Stimulated activated naive CD8-positive, alpha-beta T cell treated with anti-CD3 and anti-CD28 coated beads, Interleukin-15, amount 100 ng/mL, for 72 hours (primary cell): ENCODE data around the gene MTF2.
"Not testable (repeated sequence)": the region's sequence is repeated elsewhere in the genome, so short reads cannot be mapped to it uniquely, and the experiment has no call there.

Source experiments
- ATAC-seq: fragments of 150-1000 bp; cut with Tn5 transposase; 2 replicates; pipeline ENCODE4 v1.10.0; 2021; ENCODE audit warnings: mild to moderate bottlenecking, moderate library complexity
- DNase-seq, 2 donors: peaks; one replicate each; pipeline ENCODE4 v3.0.0; 2021 to 2022
- H3K27ac Mint-ChIP-seq, 2 donors: one replicate each; pipeline ENCODE4 v1.8.0; 2022; ENCODE audit warnings: mild to moderate bottlenecking in 2 of 2, mixed read lengths in 2 of 2, moderate library complexity in 2 of 2
- H3K27me3 Mint-ChIP-seq: one replicate; pipeline ENCODE4 v1.8.0; 2022; ENCODE audit warnings: mixed read lengths
- H3K4me1 Mint-ChIP-seq: one replicate; pipeline ENCODE4 v1.8.0; 2022; ENCODE audit warnings: mild to moderate bottlenecking, mixed read lengths
- H3K4me3 Mint-ChIP-seq, 2 donors: one replicate each; pipeline ENCODE4 v1.8.0; 2022; ENCODE audit warnings: mild to moderate bottlenecking in 2 of 2, mixed read lengths in 2 of 2, moderate library complexity in 1 of 2
- H3K9me3 Mint-ChIP-seq, 2 donors: one replicate each; pipeline ENCODE4 v1.8.0; 2022; ENCODE audit warnings: mixed read lengths in 2 of 2

The MTF2 gene

GRCh38 chr1:93150729-93151128 lies 71.6 kb downstream of the MTF2 start:
- H3K4me1 Mint-ChIP-seq, result peaks cover 18% of the 10 kb centered on the region
- no peak overlapping the region for H3K4me3 Mint-ChIP-seq
- DNase-seq, result no peak
- ATAC-seq, result no peak
- H3K9me3 Mint-ChIP-seq, result no peaks in the 10 kb centered on the region
- H3K27ac Mint-ChIP-seq, result peak overlapping the region in 1 of 2 donors; percentile 45
- no peaks in the 10 kb centered on the region for H3K27me3 Mint-ChIP-seq

- no peak for ATAC-seq
- no peaks in the 10 kb centered on the region for H3K9me3 Mint-ChIP-seq
Measured at GRCh38 chr1:93151474-93151873, 72.4 kb downstream of the MTF2 start.

GRCh38 chr1:93152835-93153234 lies 73.8 kb downstream of the MTF2 start:
- Mint-ChIP-seq H3K27ac (no peak overlapping the region), H3K4me3 (no peak overlapping the region), H3K27me3 (no peaks in the 10 kb centered on the region), H3K9me3 (no peaks in the 10 kb centered on the region), H3K4me1 (peaks cover 18% of the 10 kb centered on the region)
- DNase-seq (no peak), ATAC-seq (no peak)

More at GRCh38 chr1:93151474-93151873, 72.4 kb downstream of the MTF2 start:
- Mint-ChIP-seq H3K4me3 (no peak overlapping the region), H3K27ac (peak overlapping the region in 1 of 2 donors; percentile 29), H3K27me3 (no peaks in the 10 kb centered on the region), H3K4me1 (peaks cover 18% of the 10 kb centered on the region)
- DNase-seq, result no peak

GRCh38 chr1:93154898-93155297 lies 75.8 kb downstream of the MTF2 start:
- ATAC-seq (no peak), DNase-seq (no peak)
- Mint-ChIP-seq H3K9me3 (no peaks in the 10 kb centered on the region), H3K27me3 (no peaks in the 10 kb centered on the region), H3K4me1 (peaks cover 18% of the 10 kb centered on the region), H3K4me3 (no peak overlapping the region), H3K27ac (no peak overlapping the region)

- peaks cover 18% of the 10 kb centered on the region for H3K4me1 Mint-ChIP-seq
- ATAC-seq (peak; percentile 73), DNase-seq (no peak)
- H3K27ac Mint-ChIP-seq, result peak overlapping the region in 1 of 2 donors; percentile 20
- no peak overlapping the region for H3K4me3 Mint-ChIP-seq
- H3K9me3 Mint-ChIP-seq, result no peaks in the 10 kb centered on the region
- H3K27me3 Mint-ChIP-seq, result no peaks in the 10 kb centered on the region
Measured at GRCh38 chr1:93155335-93155734, 76.3 kb downstream of the MTF2 start.

- Mint-ChIP-seq H3K4me3 (no peak overlapping the region), H3K4me1 (peaks cover 22% of the 10 kb centered on the region), H3K27ac (peak overlapping the region in 1 of 2 donors; percentile 83), H3K9me3 (no peaks in the 10 kb centered on the region), H3K27me3 (no peaks in the 10 kb centered on the region)
- DNase-seq (no peak), ATAC-seq (no peak)
Measured at GRCh38 chr1:93159337-93159736, 80.3 kb downstream of the MTF2 start.

- Mint-ChIP-seq H3K4me1 (peaks cover 22% of the 10 kb centered on the region), H3K9me3 (peaks cover 7 to 16% of the 10 kb centered on the region in 2 donors)
- not testable (repeated sequence) for H3K4me3 Mint-ChIP-seq, DNase-seq, ATAC-seq, H3K27me3 Mint-ChIP-seq, H3K27ac Mint-ChIP-seq
Measured at GRCh38 chr1:93163314-93163713, 84.2 kb downstream of the MTF2 start.

- no peak for ATAC-seq
- Mint-ChIP-seq H3K4me3 (no peak overlapping the region), H3K9me3 (peaks cover 7 to 16% of the 10 kb centered on the region in 2 donors), H3K4me1 (peaks cover 34% of the 10 kb centered on the region), H3K27me3 (no peaks in the 10 kb centered on the region), H3K27ac (no peak overlapping the region)
- DNase-seq, result no peak
Measured at GRCh38 chr1:93164816-93165215, 85.7 kb downstream of the MTF2 start.

GRCh38 chr1:93165895-93166294 lies 86.8 kb downstream of the MTF2 start:
- not testable (repeated sequence) for ATAC-seq, H3K27ac Mint-ChIP-seq, H3K4me3 Mint-ChIP-seq, H3K27me3 Mint-ChIP-seq, DNase-seq
- Mint-ChIP-seq H3K9me3 (peaks cover 7 to 16% of the 10 kb centered on the region in 2 donors), H3K4me1 (peaks cover 41% of the 10 kb centered on the region)

GRCh38 chr1:93167006-93167405 lies 87.9 kb downstream of the MTF2 start:
- Mint-ChIP-seq H3K27ac (no peak overlapping the region), H3K9me3 (peaks cover 7 to 16% of the 10 kb centered on the region in 2 donors), H3K4me1 (peaks cover 48% of the 10 kb centered on the region), H3K4me3 (no peak overlapping the region), H3K27me3 (no peaks in the 10 kb centered on the region)
- DNase-seq (no peak), ATAC-seq (no peak)

- peak overlapping the region in 1 of 2 donors; percentile 59 for H3K27ac Mint-ChIP-seq
- H3K4me3 Mint-ChIP-seq, DNase-seq, H3K27me3 Mint-ChIP-seq, ATAC-seq: not testable (repeated sequence)
- peaks cover 63% of the 10 kb centered on the region for H3K4me1 Mint-ChIP-seq
- peaks cover 12 to 16% of the 10 kb centered on the region in 2 donors for H3K9me3 Mint-ChIP-seq
Measured at GRCh38 chr1:93170141-93170678, 91.1 kb downstream of the MTF2 start.

- peaks cover 70% of the 10 kb centered on the region for H3K4me1 Mint-ChIP-seq
- H3K27ac Mint-ChIP-seq, result peak overlapping the region; percentile 42 to 66
- ATAC-seq (peak; percentile 52), DNase-seq (no peak)
- peaks cover 6 to 12% of the 10 kb centered on the region in 2 donors for H3K9me3 Mint-ChIP-seq
- H3K4me3 Mint-ChIP-seq, result peak overlapping the region; percentile 91 to 92
- H3K27me3 Mint-ChIP-seq, result no peaks in the 10 kb centered on the region
Measured at GRCh38 chr1:93171549-93172034, 92.5 kb downstream of the MTF2 start.

GRCh38 chr1:93172778-93173177 lies 93.7 kb downstream of the MTF2 start:
- Mint-ChIP-seq H3K9me3 (peaks cover under 1 to 7% of the 10 kb centered on the region in 2 donors), H3K4me3 (peak overlapping the region in 1 of 2 donors; percentile 91), H3K4me1 (peaks cover 77% of the 10 kb centered on the region), H3K27ac (no peak overlapping the region), H3K27me3 (no peaks in the 10 kb centered on the region)
- ATAC-seq (no peak), DNase-seq (no peak)

- H3K4me3 Mint-ChIP-seq, H3K27ac Mint-ChIP-seq: not testable (repeated sequence)
- peaks cover 75% of the 10 kb centered on the region for H3K4me1 Mint-ChIP-seq
Measured at GRCh38 chr1:93174638-93175037, 95.6 kb downstream of the MTF2 start.

GRCh38 chr1:93177991-93178390 lies 98.9 kb downstream of the MTF2 start:
- H3K4me3 Mint-ChIP-seq, result peak overlapping the region; percentile 95 to 99
- H3K9me3 Mint-ChIP-seq, result peaks cover 0 to 5% of the 10 kb centered on the region in 2 donors
- peaks cover 65% of the 10 kb centered on the region for H3K4me1 Mint-ChIP-seq
- no peak for DNase-seq
- ATAC-seq, result no peak
- peak overlapping the region in 1 of 2 donors; percentile 21 for H3K27ac Mint-ChIP-seq
- no peaks in the 10 kb centered on the region for H3K27me3 Mint-ChIP-seq

More at GRCh38 chr1:93174638-93175037, 95.6 kb downstream of the MTF2 start:
- not testable (repeated sequence) for H3K9me3 Mint-ChIP-seq, ATAC-seq, H3K27me3 Mint-ChIP-seq, DNase-seq

- Mint-ChIP-seq H3K4me1 (peaks cover 64% of the 10 kb centered on the region), H3K27me3 (no peaks in the 10 kb centered on the region), H3K9me3 (peaks cover 0 to 5% of the 10 kb centered on the region in 2 donors), H3K4me3 (peak overlapping the region; percentile 95 to 99), H3K27ac (peak overlapping the region in 1 of 2 donors; percentile 21)
- DNase-seq (no peak), ATAC-seq (no peak)
Measured at GRCh38 chr1:93178418-93178817, 99.3 kb downstream of the MTF2 start.
